SK-N-SH (cell line): ENCODE measurements around the gene ZBTB7B.

Experiments
- EP300 ChIP-seq, 2 experiments: IDR thresholded peaks; 2 replicates each; pipeline versions ENCODE4 v1.4.0 to v1.6.1; 2012; ENCODE audit warnings: borderline replicate concordance in 1 of 2, low read depth in 1 of 2, low read length in 1 of 2
- GABPA ChIP-seq: IDR thresholded peaks from 2 replicates; pipeline ENCODE4 v1.4.0; 2012; ENCODE audit warnings: low read depth, mild to moderate bottlenecking
- MEF2A ChIP-seq: IDR thresholded peaks from 2 replicates; pipeline ENCODE4 v1.4.0; 2012; ENCODE audit warnings: low read depth, borderline replicate concordance
- MXI1 ChIP-seq: IDR thresholded peaks from 2 replicates; pipeline ENCODE4 v1.6.1; 2012; ENCODE audit warnings: mild to moderate bottlenecking, low read depth, low read length, improper control_type of control experiment
- POLR2AphosphoS5 ChIP-seq: IDR thresholded peaks from 2 replicates; pipeline ENCODE4 v1.6.1; 2012; ENCODE audit warnings: low read depth, low read length
- RCOR1 ChIP-seq: fragments of 150-350 bp; IDR thresholded peaks from 2 replicates; pipeline ENCODE4 v1.6.1; 2017; ENCODE audit warnings: antibody characterized with exemption, low read length
- RFX5 ChIP-seq: IDR thresholded peaks from 2 replicates; pipeline ENCODE4 v1.6.1; 2012; ENCODE audit warnings: mild to moderate bottlenecking, improper control_type of control experiment, low read length
- YY1 ChIP-seq: IDR thresholded peaks from 2 replicates; pipeline ENCODE4 v1.4.0; 2012; ENCODE audit warnings: low read depth, mild to moderate bottlenecking
- TF ChIP-seq, protein P1 (sequence below): fragments of 200-600 bp; sonication (generic); IDR thresholded peaks from 2 replicates; pipeline ENCODE4 v1.6.1; 2017; ENCODE audit warnings: antibody characterized with exemption, mild to moderate bottlenecking, moderate library complexity
- TF ChIP-seq, protein P2 (sequence below): IDR thresholded peaks from 2 replicates; pipeline ENCODE4 v1.6.1; 2012; ENCODE audit warnings: mild to moderate bottlenecking, low read depth, low read length, moderate library complexity
- TF ChIP-seq, protein P3 (sequence below): IDR thresholded peaks from 2 replicates; pipeline ENCODE4 v1.4.0; 2012; ENCODE audit warnings: low read depth

DNA sequence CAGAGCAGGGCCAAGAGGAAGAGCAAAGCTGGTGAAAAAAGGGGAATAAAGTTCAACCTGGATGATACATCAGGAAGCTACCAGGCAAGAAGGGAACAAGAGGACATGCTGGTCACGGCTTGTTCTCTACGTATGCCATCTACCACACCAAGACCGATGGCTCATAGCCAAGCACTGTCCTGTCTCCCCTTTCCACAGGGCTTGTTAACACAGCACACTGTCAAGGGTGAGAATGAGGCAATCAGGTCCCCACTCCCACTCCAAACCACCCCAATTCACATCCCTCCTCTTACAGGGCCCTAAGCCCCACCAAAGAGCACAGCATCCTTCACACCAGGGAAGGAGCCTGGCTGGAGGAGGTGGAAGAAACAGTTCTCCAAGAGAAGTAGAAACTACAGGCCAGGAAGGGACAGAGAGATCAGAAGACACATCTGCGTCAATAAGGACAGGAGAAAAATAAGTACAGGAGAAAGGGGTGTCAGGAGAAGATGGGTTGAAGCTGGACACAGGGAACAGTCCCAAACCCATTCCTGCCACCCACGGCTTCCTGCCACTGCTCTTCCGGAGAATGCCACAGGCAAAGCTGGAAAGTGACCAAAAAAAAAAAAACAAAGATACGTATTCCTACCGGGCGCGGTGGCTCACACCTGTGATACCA is 31.1 kb upstream of the ZBTB7B start:
- TF ChIP-seq, protein P1, sequence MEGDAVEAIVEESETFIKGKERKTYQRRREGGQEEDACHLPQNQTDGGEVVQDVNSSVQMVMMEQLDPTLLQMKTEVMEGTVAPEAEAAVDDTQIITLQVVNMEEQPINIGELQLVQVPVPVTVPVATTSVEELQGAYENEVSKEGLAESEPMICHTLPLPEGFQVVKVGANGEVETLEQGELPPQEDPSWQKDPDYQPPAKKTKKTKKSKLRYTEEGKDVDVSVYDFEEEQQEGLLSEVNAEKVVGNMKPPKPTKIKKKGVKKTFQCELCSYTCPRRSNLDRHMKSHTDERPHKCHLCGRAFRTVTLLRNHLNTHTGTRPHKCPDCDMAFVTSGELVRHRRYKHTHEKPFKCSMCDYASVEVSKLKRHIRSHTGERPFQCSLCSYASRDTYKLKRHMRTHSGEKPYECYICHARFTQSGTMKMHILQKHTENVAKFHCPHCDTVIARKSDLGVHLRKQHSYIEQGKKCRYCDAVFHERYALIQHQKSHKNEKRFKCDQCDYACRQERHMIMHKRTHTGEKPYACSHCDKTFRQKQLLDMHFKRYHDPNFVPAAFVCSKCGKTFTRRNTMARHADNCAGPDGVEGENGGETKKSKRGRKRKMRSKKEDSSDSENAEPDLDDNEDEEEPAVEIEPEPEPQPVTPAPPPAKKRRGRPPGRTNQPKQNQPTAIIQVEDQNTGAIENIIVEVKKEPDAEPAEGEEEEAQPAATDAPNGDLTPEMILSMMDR: no peak
- TF ChIP-seq YY1 (no peak), RCOR1 (no peak), MEF2A (no peak), RFX5 (no peak), POLR2AphosphoS5 (no peak), MXI1 (no peak), EP300 (IDR thresholded peaks at IDR 0.05; ENCODE audit: borderline replicate concordance in 1 of 2, low read depth in 1 of 2, low read length in 1 of 2) (no peak), GABPA (no peak)
- TF ChIP-seq, protein P2, sequence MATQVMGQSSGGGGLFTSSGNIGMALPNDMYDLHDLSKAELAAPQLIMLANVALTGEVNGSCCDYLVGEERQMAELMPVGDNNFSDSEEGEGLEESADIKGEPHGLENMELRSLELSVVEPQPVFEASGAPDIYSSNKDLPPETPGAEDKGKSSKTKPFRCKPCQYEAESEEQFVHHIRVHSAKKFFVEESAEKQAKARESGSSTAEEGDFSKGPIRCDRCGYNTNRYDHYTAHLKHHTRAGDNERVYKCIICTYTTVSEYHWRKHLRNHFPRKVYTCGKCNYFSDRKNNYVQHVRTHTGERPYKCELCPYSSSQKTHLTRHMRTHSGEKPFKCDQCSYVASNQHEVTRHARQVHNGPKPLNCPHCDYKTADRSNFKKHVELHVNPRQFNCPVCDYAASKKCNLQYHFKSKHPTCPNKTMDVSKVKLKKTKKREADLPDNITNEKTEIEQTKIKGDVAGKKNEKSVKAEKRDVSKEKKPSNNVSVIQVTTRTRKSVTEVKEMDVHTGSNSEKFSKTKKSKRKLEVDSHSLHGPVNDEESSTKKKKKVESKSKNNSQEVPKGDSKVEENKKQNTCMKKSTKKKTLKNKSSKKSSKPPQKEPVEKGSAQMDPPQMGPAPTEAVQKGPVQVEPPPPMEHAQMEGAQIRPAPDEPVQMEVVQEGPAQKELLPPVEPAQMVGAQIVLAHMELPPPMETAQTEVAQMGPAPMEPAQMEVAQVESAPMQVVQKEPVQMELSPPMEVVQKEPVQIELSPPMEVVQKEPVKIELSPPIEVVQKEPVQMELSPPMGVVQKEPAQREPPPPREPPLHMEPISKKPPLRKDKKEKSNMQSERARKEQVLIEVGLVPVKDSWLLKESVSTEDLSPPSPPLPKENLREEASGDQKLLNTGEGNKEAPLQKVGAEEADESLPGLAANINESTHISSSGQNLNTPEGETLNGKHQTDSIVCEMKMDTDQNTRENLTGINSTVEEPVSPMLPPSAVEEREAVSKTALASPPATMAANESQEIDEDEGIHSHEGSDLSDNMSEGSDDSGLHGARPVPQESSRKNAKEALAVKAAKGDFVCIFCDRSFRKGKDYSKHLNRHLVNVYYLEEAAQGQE: no peak
- TF ChIP-seq, protein P3, sequence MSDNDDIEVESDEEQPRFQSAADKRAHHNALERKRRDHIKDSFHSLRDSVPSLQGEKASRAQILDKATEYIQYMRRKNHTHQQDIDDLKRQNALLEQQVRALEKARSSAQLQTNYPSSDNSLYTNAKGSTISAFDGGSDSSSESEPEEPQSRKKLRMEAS: no peak
